Right lobe of liver (tissue), 4 donors: ENCODE results near the gene ART5.

Experiments
- CTCF ChIP-seq, 4 donors: fragments of 200-600 bp in 3 of 4; fragments of 450-650 bp in 1 of 4; IDR thresholded peaks; one replicate each; pipeline versions ENCODE4 v1.5.1 to v1.8.0; 2016 to 2022; ENCODE audit warnings: antibody characterized with exemption in 4 of 4, mild to moderate bottlenecking in 2 of 4
- POLR2A ChIP-seq: fragments of 450-650 bp; IDR thresholded peaks from one replicate; pipeline ENCODE4 v1.6.1; 2017; ENCODE audit warnings: antibody characterized with exemption, mild to moderate bottlenecking
- donor health status: DM: no; HTN: no; CAD: no.
- donor health status: DM: no; HTN: no; CAD: no.
- donor health status: DM: no; HTN: yes; CAD: no.

DNA sequence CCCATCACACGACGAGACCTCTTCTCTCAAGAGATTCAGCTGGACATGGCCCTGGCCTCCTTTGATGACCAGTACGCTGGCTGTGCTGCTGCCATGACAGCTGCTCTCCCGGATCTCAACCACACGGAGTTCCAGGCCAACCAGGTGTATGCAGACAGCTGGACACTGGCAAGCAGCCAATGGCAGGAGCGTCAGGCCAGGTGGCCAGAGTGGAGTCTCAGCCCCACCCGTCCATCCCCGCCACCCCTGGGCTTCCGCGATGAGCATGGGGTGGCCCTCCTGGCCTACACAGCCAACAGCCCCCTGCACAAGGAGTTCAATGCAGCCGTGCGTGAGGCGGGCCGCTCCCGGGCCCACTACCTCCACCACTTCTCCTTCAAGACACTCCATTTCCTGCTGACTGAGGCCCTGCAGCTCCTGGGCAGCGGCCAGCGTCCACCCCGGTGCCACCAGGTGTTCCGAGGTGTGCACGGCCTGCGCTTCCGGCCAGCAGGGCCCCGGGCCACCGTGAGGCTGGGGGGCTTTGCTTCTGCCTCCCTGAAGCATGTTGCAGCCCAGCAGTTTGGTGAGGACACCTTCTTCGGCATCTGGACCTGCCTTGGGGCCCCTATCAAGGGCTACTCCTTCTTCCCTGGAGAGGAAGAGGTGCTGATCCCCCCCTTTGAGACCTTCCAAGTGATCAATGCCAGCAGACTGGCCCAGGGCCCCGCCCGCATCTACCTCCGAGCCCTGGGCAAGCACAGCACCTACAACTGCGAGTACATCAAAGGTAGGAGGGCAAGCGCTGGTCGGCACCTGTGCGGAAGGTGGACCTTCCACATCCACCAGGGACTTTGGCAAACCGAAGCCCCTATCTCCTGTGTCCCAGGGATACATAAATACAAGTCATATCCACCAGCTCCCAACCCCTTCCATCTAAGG is 18.1 kb upstream of the ART5 start:
- no peak for TF ChIP-seq CTCF (IDR thresholded peaks at IDR 0.05)
- no peak for TF ChIP-seq POLR2A
